Neutrophil (primary cell): ENCODE results near the gene CACNA1S.

Source experiments
- H3K27ac ChIP-seq: fragments of 200-600 bp; sonication (generic); 2 replicates; pipeline ENCODE4 v1.5.1; 2016; ENCODE audit warnings: mild to moderate bottlenecking, moderate library complexity
- H3K27me3 ChIP-seq: fragments of 200-600 bp; sonication (generic); 2 replicates; pipeline ENCODE4 v1.6.0; 2016; ENCODE audit warnings: mild to moderate bottlenecking
- H3K36me3 ChIP-seq: fragments of 200-600 bp; sonication (generic); 2 replicates; pipeline ENCODE4 v1.5.1; 2017
- H3K4me1 ChIP-seq, 2 experiments: fragments of 200-600 bp in 1 of 2; sonication (generic) in 1 of 2; 1 replicate in 1 of 2; 2 replicates in 1 of 2; pipeline versions ENCODE4 v1.5.1 to v1.6.1; 2013 to 2016; ENCODE audit warnings: low read depth in 1 of 2, low read length in 1 of 2, mild to moderate bottlenecking in 1 of 2, moderate library complexity in 1 of 2; ENCODE audit not compliant: control insufficient read depth in 1 of 2, insufficient read depth in 1 of 2
- H3K4me3 ChIP-seq, 2 experiments: fragments of 200-600 bp in 1 of 2; sonication (generic) in 1 of 2; 1 replicate in 1 of 2; 2 replicates in 1 of 2; pipeline ENCODE4 v1.5.1; 2013 to 2016; ENCODE audit warnings: low read depth in 1 of 2, low read length in 1 of 2, mild to moderate bottlenecking in 1 of 2, moderate library complexity in 1 of 2
- H3K9me3 ChIP-seq: fragments of 200-600 bp; sonication (generic); 2 replicates; pipeline ENCODE4 v1.5.1; 2016
- CTCF ChIP-seq: fragments of 200-600 bp; sonication (generic); IDR thresholded peaks from 2 replicates; pipeline ENCODE4 v1.5.1; 2016; ENCODE audit warnings: antibody characterized with exemption

The CACNA1S gene

GRCh38 chr1:201094832-201095231 lies 17.4 kb downstream of the CACNA1S start:
- Histone ChIP-seq H3K36me3 (no peaks in the 10 kb centered on the region), H3K9me3 (no peaks in the 10 kb centered on the region), H3K27ac (no peak overlapping the region), H3K4me1 (no peaks in the 10 kb centered on the region), H3K4me3 (no peak overlapping the region), H3K27me3 (no peaks in the 10 kb centered on the region)
- no peak for TF ChIP-seq CTCF

GRCh38 chr1:201093962-201094361 lies 18.3 kb downstream of the CACNA1S start:
- Histone ChIP-seq H3K27ac (no peak overlapping the region), H3K27me3 (no peaks in the 10 kb centered on the region), H3K4me1 (no peaks in the 10 kb centered on the region), H3K4me3 (no peak overlapping the region), H3K9me3 (no peaks in the 10 kb centered on the region), H3K36me3 (no peaks in the 10 kb centered on the region)
- no peak for TF ChIP-seq CTCF

- no peak for TF ChIP-seq CTCF
- Histone ChIP-seq H3K4me3 (no peak overlapping the region), H3K9me3 (no peaks in the 10 kb centered on the region), H3K27ac (no peak overlapping the region), H3K27me3 (no peaks in the 10 kb centered on the region), H3K36me3 (no peaks in the 10 kb centered on the region), H3K4me1 (no peaks in the 10 kb centered on the region)
These were observed 18.7 kb downstream of the CACNA1S start for GRCh38 chr1:201093561-201093960.

GRCh38 chr1:201092738-201093137 lies 19.5 kb downstream of the CACNA1S start:
- Histone ChIP-seq H3K9me3 (no peaks in the 10 kb centered on the region), H3K27ac (no peak overlapping the region), H3K4me3 (no peak overlapping the region), H3K4me1 (no peaks in the 10 kb centered on the region), H3K27me3 (peaks cover under 1% of the 10 kb centered on the region), H3K36me3 (no peaks in the 10 kb centered on the region)
- TF ChIP-seq CTCF, result no peak

- no peak for TF ChIP-seq CTCF
- H3K4me3 ChIP-seq, result no peak overlapping the region
- H3K36me3 ChIP-seq, result no peaks in the 10 kb centered on the region
- no peaks in the 10 kb centered on the region for H3K9me3 ChIP-seq
- no peak overlapping the region for H3K27ac ChIP-seq
- H3K27me3 ChIP-seq, result peaks cover 11% of the 10 kb centered on the region
- no peaks in the 10 kb centered on the region for H3K4me1 ChIP-seq
These were observed 21.0 kb downstream of the CACNA1S start for GRCh38 chr1:201091256-201091655.

- no peak for TF ChIP-seq CTCF
These were observed 21.7 kb downstream of the CACNA1S start for GRCh38 chr1:201090541-201090940.

More at GRCh38 chr1:201090541-201090940, 21.7 kb downstream of the CACNA1S start:
- Histone ChIP-seq H3K36me3 (no peaks in the 10 kb centered on the region), H3K27ac (no peak overlapping the region), H3K27me3 (peaks cover 14% of the 10 kb centered on the region), H3K4me1 (no peaks in the 10 kb centered on the region), H3K9me3 (no peaks in the 10 kb centered on the region), H3K4me3 (no peak overlapping the region)
